OCI-LY7 (cell line): ENCODE measurements around the gene OBI1. TPM values are rescaled to one million over a fixed set of nuclear protein-coding genes. Genes with fewer than 3 reads are reported as not detected.

ENCODE experiments used
- BruUV-seq: library from RNA; stranded (reverse); fragments of 400-500 nt; replicated peaks from 2 replicates; lab custom pipeline; 2021; lab: Mats Ljungman, UMichigan
- CTCF ChIA-PET: fragments of 300-600 bp; sonication (Branson Sonifier 250); formaldehyde crosslinking; loops from one replicate; lab custom pipeline; 2022; ENCODE audit warnings: antibody characterized with exemption; ENCODE audit not compliant: unreplicated experiment; lab: Charles Lee
- POLR2A ChIA-PET: fragments of 300-600 bp; sonication (Branson Sonifier 250); formaldehyde crosslinking; loops from one replicate; lab custom pipeline; 2022; ENCODE audit warnings: antibody characterized with exemption; lab: Charles Lee
- DNase-seq: peaks from one replicate; pipeline ENCODE4 v3.0.0-alpha.2; 2015; ENCODE audit warnings: low spot score
- H2AFZ ChIP-seq: fragments of 200-600 bp; sonication (generic), shearing (Covaris generic); 2 replicates; pipeline ENCODE4 v1.6.1; 2014; ENCODE audit warnings: mild to moderate bottlenecking, antibody characterized with exemption, low read length, moderate library complexity
- H3K27ac ChIP-seq: fragments of 200-600 bp; sonication (generic); 2 replicates; pipeline ENCODE4 v1.5.1; 2014; ENCODE audit warnings: mixed run types, low read depth, mild to moderate bottlenecking, moderate library complexity, low read length, inconsistent platforms; ENCODE audit not compliant: poor library complexity, severe bottlenecking
- H3K36me3 ChIP-seq: fragments of 200-600 bp; sonication (generic); 2 replicates; pipeline ENCODE4 v1.6.1; 2014; ENCODE audit warnings: mild to moderate bottlenecking, antibody characterized with exemption, low read length, moderate library complexity, mixed read lengths; ENCODE audit not compliant: insufficient read depth
- H3K4me1 ChIP-seq: fragments of 200-600 bp; sonication (generic); 2 replicates; pipeline ENCODE4 v1.5.1; 2014; ENCODE audit warnings: mild to moderate bottlenecking, low read length; ENCODE audit not compliant: insufficient read depth, poor library complexity, severe bottlenecking
- H3K4me2 ChIP-seq: fragments of 200-600 bp; sonication (generic); 2 replicates; pipeline ENCODE4 v1.6.1; 2014; ENCODE audit warnings: mild to moderate bottlenecking, low read length
- H3K4me3 ChIP-seq: fragments of 200-600 bp; sonication (generic); 2 replicates; pipeline ENCODE4 v1.5.1; 2014; ENCODE audit warnings: mild to moderate bottlenecking, low read depth, low read length; ENCODE audit not compliant: poor library complexity, severe bottlenecking
- H3K79me2 ChIP-seq: fragments of 200-600 bp; sonication (generic); 2 replicates; pipeline ENCODE4 v1.6.1; 2016; ENCODE audit warnings: low read depth, mild to moderate bottlenecking, low read length, moderate library complexity, mixed read lengths; ENCODE audit not compliant: insufficient read depth
- H3K9me2 ChIP-seq: fragments of 200-600 bp; sonication (generic); 2 replicates; pipeline ENCODE4 v1.6.1; 2016; ENCODE audit warnings: mild to moderate bottlenecking, low read length, mixed read lengths; ENCODE audit not compliant: insufficient read depth
- H3K9me3 ChIP-seq: fragments of 200-600 bp; sonication (generic); 2 replicates; pipeline ENCODE4 v1.6.1; 2014; ENCODE audit warnings: mild to moderate bottlenecking, mixed run types, low read length, mixed read lengths
- H4K20me1 ChIP-seq: fragments of 200-600 bp; sonication (generic); 2 replicates; pipeline ENCODE4 v1.6.1; 2014; ENCODE audit warnings: mild to moderate bottlenecking, antibody characterized with exemption, low read length, moderate library complexity, mixed read lengths; ENCODE audit not compliant: insufficient read depth
- CTCF ChIP-seq: fragments of 200-600 bp; sonication (generic); conservative IDR thresholded peaks from 2 replicates; pipeline ENCODE4 v1.5.1; 2014; ENCODE audit warnings: mild to moderate bottlenecking, antibody characterized with exemption, low read length, moderate library complexity, mixed read lengths
- EZH2phosphoT487 ChIP-seq: fragments of 200-600 bp; sonication (generic); IDR thresholded peaks from 2 replicates; pipeline ENCODE4 v1.6.1; 2018; ENCODE audit warnings: low read depth, borderline replicate concordance, mild to moderate bottlenecking, mixed run types, antibody characterized with exemption, low read length, moderate library complexity, mixed read lengths
- intact Hi-C: fragments of 100-400 bp; cut with micrococcal nuclease; formaldehyde crosslinking; loops from one replicate; pipeline ENCODE4 v1.10.0; 2022; ENCODE audit not compliant: unreplicated experiment
- total RNA-seq, 2 experiments: library from RNA; depleted of rRNA in 1 of 2; stranded (reverse); fragments of >200 nt in 1 of 2; shearing (Covaris generic) in 1 of 2; gene quantifications; 2 replicates each; pipeline ENCODE4 v1.2.3, GENCODE V29; 2014 to 2022

OBI1 gene
- total RNA-seq, 2 experiments from 2014 or later = 17.9 to 18.3 TPM

GRCh38 chr13:78660495-78660857 is 1.5 kb upstream of the OBI1 start:
- H4K20me1 ChIP-seq = peaks cover 24% of the 10 kb centered on the region
- no peak for DNase-seq
- H3K27ac ChIP-seq = no peak overlapping the region
- peaks cover 9% of the 10 kb centered on the region for H3K36me3 ChIP-seq
- H3K79me2 ChIP-seq = peaks cover 34% of the 10 kb centered on the region
- peak overlapping the region; percentile 93; the same call in 1 of the 2 replicates for H2AFZ ChIP-seq
- H3K9me3 ChIP-seq = no peaks in the 10 kb centered on the region
- H3K4me2 ChIP-seq = 0 out of 2 replicates have a peak overlapping the region, but pooled peaks have one; percentile 100
- intact Hi-C loops = no loop called here
- ChIA-PET CTCF (no interaction called here), POLR2A (interaction anchor here (0.5 to 1.6 kb wide), 3 partner anchors 10 to 429 kb away, joined by 3 to 6 read pairs (median 3); no protein-coding TSS in a partner anchor)
- no peak overlapping the region for H3K4me3 ChIP-seq
- no peak for TF ChIP-seq EZH2phosphoT487
- no peak for TF ChIP-seq CTCF
- BruUV-seq = no TSS peak
- H3K9me2 ChIP-seq = no peaks in the 10 kb centered on the region; the same call in 1 of the 2 replicates
- peaks cover 18% of the 10 kb centered on the region for H3K4me1 ChIP-seq

- intact Hi-C loops = loop anchor here (5.0 to 10.0 kb wide), 3 partner anchors 58 to 747 kb away; partner anchors contain the start of genes POU4F1 and RBM26
- H3K27ac ChIP-seq = no peak overlapping the region
- peaks cover 40% of the 10 kb centered on the region for H3K79me2 ChIP-seq
- ChIA-PET POLR2A (interaction anchor here (0.5 to 1.6 kb wide), 4 partner anchors 9 to 728 kb away, joined by 3 to 6 read pairs (median 4); no protein-coding TSS in a partner anchor), CTCF (no interaction called here)
- H3K36me3 ChIP-seq = peaks cover 15% of the 10 kb centered on the region
- TF ChIP-seq CTCF (no peak), EZH2phosphoT487 (no peak)
- H4K20me1 ChIP-seq = peaks cover 30% of the 10 kb centered on the region
- peak overlapping the region; percentile 93 for H3K4me3 ChIP-seq
- H3K4me1 ChIP-seq = peaks cover 18% of the 10 kb centered on the region
- H3K4me2 ChIP-seq = peak overlapping the region; percentile 100
- peak; percentile 39 for DNase-seq
- no TSS peak for BruUV-seq
- peak overlapping the region; percentile 93 for H2AFZ ChIP-seq
- H3K9me3 ChIP-seq = no peaks in the 10 kb centered on the region
- H3K9me2 ChIP-seq = no peaks in the 10 kb centered on the region; the same call in 1 of the 2 replicates
Observed at GRCh38 chr13:78659732-78660494, 958 bp upstream of the OBI1 start.

GRCh38 chr13:78659450-78659730 is 435 bp upstream of the OBI1 start:
- intact Hi-C loops = loop anchor here (5.0 to 10.0 kb wide), 3 partner anchors 57 to 748 kb away; partner anchors contain the start of genes POU4F1 and RBM26
- DNase-seq = peak; percentile 5
- Histone ChIP-seq H3K4me3 (peak overlapping the region; percentile 93), H3K27ac (no peak overlapping the region), H2AFZ (peak overlapping the region; percentile 93; the same call in 1 of the 2 replicates), H4K20me1 (peaks cover 34% of the 10 kb centered on the region), H3K79me2 (peaks cover 45% of the 10 kb centered on the region), H3K4me1 (peaks cover 18% of the 10 kb centered on the region), H3K9me3 (no peaks in the 10 kb centered on the region), H3K9me2 (no peaks in the 10 kb centered on the region; the same call in 1 of the 2 replicates), H3K4me2 (peak overlapping the region; percentile 100), H3K36me3 (peaks cover 20% of the 10 kb centered on the region)
- CTCF ChIA-PET = no interaction called here
- POLR2A ChIA-PET = interaction anchor here (0.6 to 1.6 kb wide), 2 partner anchors 9 to 728 kb away, joined by 4 to 6 read pairs; no protein-coding TSS in a partner anchor
- no peak for TF ChIP-seq CTCF
- no peak for TF ChIP-seq EZH2phosphoT487
- no TSS peak for BruUV-seq
